B cell (primary cell): Measurements from ENCODE around the gene TP53BP2. TPM values are rescaled to one million over a fixed set of nuclear protein-coding genes. Genes with fewer than 3 reads are reported as not detected.

ENCODE experiments used
- ATAC-seq: fragments of 200-7000 bp; cut with Tn5 transposase; one replicate; pipeline ENCODE4 v1.10.0; 2021; ENCODE audit warnings: low read depth, mild to moderate bottlenecking, moderate number of reproducible peaks, moderate library complexity
- CTCF ChIA-PET: fragments of 350-600 bp; sonication (Branson Sonifier 250); formaldehyde crosslinking; loops from one replicate; lab custom pipeline; 2021; ENCODE audit warnings: antibody characterized with exemption, inconsistent platforms; lab: Charles Lee
- POLR2A ChIA-PET: fragments of 350-600 bp; sonication (Branson Sonifier 250); formaldehyde crosslinking; loops from one replicate; lab custom pipeline; 2021; ENCODE audit warnings: antibody characterized with exemption; lab: Charles Lee
- DNase-seq: peaks from one replicate; pipeline ENCODE4 v3.0.0; 2013
- H2AFZ ChIP-seq: 2 replicates; pipeline ENCODE4 v1.6.1; 2012; ENCODE audit warnings: mild to moderate bottlenecking, low read depth, low read length; ENCODE audit not compliant: insufficient read depth, poor library complexity, severe bottlenecking
- H3K27ac ChIP-seq, 2 donors: 1 replicate in 1 of 2; 2 replicates in 1 of 2; pipeline ENCODE4 v1.5.1; 2012 to 2013; ENCODE audit warnings: low read length in 2 of 2, mild to moderate bottlenecking in 2 of 2, moderate library complexity in 1 of 2
- H3K27me3 ChIP-seq, 4 experiments: fragments of 200-600 bp in 1 of 4; sonication (generic) in 1 of 4; replicated peaks in 1 of 4; 1 replicate in 2 of 4; 2 replicates in 2 of 4; pipeline versions ENCODE4 v1.6.1 to v1.7.0; 2013 to 2016; ENCODE audit warnings: low read length in 3 of 4, mild to moderate bottlenecking in 2 of 4, mixed read lengths in 1 of 4, moderate library complexity in 1 of 4; ENCODE audit not compliant: insufficient read depth in 4 of 4, control insufficient read depth in 3 of 4; ENCODE audit errors: control extremely low read depth in 1 of 4
- H3K36me3 ChIP-seq, 2 experiments: replicated peaks in 1 of 2; 1 replicate in 1 of 2; 2 replicates in 1 of 2; pipeline versions ENCODE4 v1.6.1 to v1.7.1; 2013; ENCODE audit warnings: low read length in 1 of 2; ENCODE audit not compliant: insufficient read depth in 2 of 2, control insufficient read depth in 1 of 2; ENCODE audit errors: control extremely low read depth in 1 of 2, extremely low read depth in 1 of 2
- H3K4me1 ChIP-seq, 2 donors: fragments of 200-600 bp in 1 of 2; sonication (generic) in 1 of 2; 1 replicate in 1 of 2; 2 replicates in 1 of 2; pipeline versions ENCODE4 v1.5.1 to v1.6.1; 2013 to 2017; ENCODE audit warnings: low read length in 2 of 2; ENCODE audit not compliant: control insufficient read depth in 2 of 2, insufficient read depth in 2 of 2
- H3K4me2 ChIP-seq: replicated peaks from 2 replicates; pipeline ENCODE3; 2012; ENCODE audit warnings: mild to moderate bottlenecking, low read depth, low read length; ENCODE audit not compliant: poor library complexity, severe bottlenecking
- H3K4me3 ChIP-seq, 5 experiments: fragments of 200-600 bp in 1 of 5; sonication (generic) in 1 of 5; 1 replicate in 3 of 5; 2 replicates in 2 of 5; pipeline versions ENCODE4 v1.5.1 to v1.7.0; 2011 to 2016; ENCODE audit warnings: low read length in 4 of 5, mild to moderate bottlenecking in 4 of 5, low read depth in 2 of 5, control low read depth in 1 of 5, moderate library complexity in 1 of 5; ENCODE audit not compliant: insufficient read depth in 1 of 5; ENCODE audit errors: control extremely low read depth in 1 of 5, extremely low read depth in 1 of 5
- H3K79me2 ChIP-seq: fragments of 200-600 bp; sonication (generic); one replicate; pipeline ENCODE4 v1.6.0; 2016; ENCODE audit warnings: low read length; ENCODE audit not compliant: control insufficient read depth, insufficient read depth
- H3K9ac ChIP-seq: fragments of 200-600 bp; sonication (generic); 2 replicates; pipeline ENCODE4 v1.6.1; 2017; ENCODE audit warnings: mild to moderate bottlenecking, low read length, moderate library complexity
- H3K9me3 ChIP-seq, 3 donors: one replicate each; pipeline versions ENCODE4 v1.6.1 to v1.7.1; 2013; ENCODE audit warnings: low read length in 2 of 3; ENCODE audit not compliant: control insufficient read depth in 2 of 3, insufficient read depth in 1 of 3; ENCODE audit errors: control extremely low read depth in 1 of 3
- H4K20me1 ChIP-seq: 2 replicates; pipeline ENCODE4 v1.6.0; 2012; ENCODE audit warnings: mild to moderate bottlenecking, low read length; ENCODE audit not compliant: insufficient read depth, control insufficient read depth, poor library complexity, severe bottlenecking
- H3K27ac Mint-ChIP-seq: one replicate; pipeline ENCODE4 v1.8.0; 2021; ENCODE audit warnings: mixed read lengths
- H3K27me3 Mint-ChIP-seq: one replicate; pipeline ENCODE4 v1.8.0; 2021; ENCODE audit warnings: mixed read lengths
- H3K4me1 Mint-ChIP-seq: one replicate; pipeline ENCODE4 v1.8.0; 2021; ENCODE audit warnings: mixed read lengths
- H3K4me3 Mint-ChIP-seq: one replicate; pipeline ENCODE4 v1.8.0; 2021; ENCODE audit warnings: mixed read lengths
- H3K9me3 Mint-ChIP-seq: one replicate; pipeline ENCODE4 v1.8.0; 2022; ENCODE audit warnings: mixed read lengths; ENCODE audit not compliant: insufficient read depth
- EZH2 ChIP-seq: IDR thresholded peaks from 2 replicates; pipeline ENCODE4 v1.6.1; 2012; ENCODE audit warnings: borderline replicate concordance, low read depth, mild to moderate bottlenecking, moderate library complexity, low read length; ENCODE audit not compliant: insufficient read depth, poor library complexity, severe bottlenecking
- WGBS: methylation state at CpG from one replicate; pipeline ENCODE4 v1.1.5; 2013; ENCODE audit warnings: missing lambda C conversion rate; ENCODE audit not compliant: insufficient coverage; 5-methylcytosine and 5-hydroxymethylcytosine counted together
- intact Hi-C: fragments of 100-400 bp; cut with micrococcal nuclease; formaldehyde crosslinking; loops from one replicate; pipeline ENCODE4 v1.10.0; 2022
- polyA plus RNA-seq: library from polyadenylated mRNA; depleted of rRNA; stranded (reverse); fragments of >200 nt; gene quantifications from 2 replicates; pipeline ENCODE4 v1.2.3, GENCODE V29; 2012
- total RNA-seq, 2 donors: library from RNA; stranded (reverse); fragments of 120-200 nt in 1 of 2; gene quantifications; 1 replicate in 1 of 2; 2 replicates in 1 of 2; pipeline versions ENCODE4 v1.2.3 to v1.2.4, GENCODE V29; 2013 to 2022
- TF ChIP-seq, protein P1 (sequence below): fragments of 200-600 bp; IDR thresholded peaks from one replicate; pipeline ENCODE4 v1.8.0; 2022; ENCODE audit warnings: antibody characterized with exemption, mild to moderate bottlenecking

TP53BP2 gene
- total and polyA plus RNA-seq, 2 donors (not counting 1 experiment from before 2014, with no cell fraction given), result 10.8 to 40.0 TPM

DNA sequence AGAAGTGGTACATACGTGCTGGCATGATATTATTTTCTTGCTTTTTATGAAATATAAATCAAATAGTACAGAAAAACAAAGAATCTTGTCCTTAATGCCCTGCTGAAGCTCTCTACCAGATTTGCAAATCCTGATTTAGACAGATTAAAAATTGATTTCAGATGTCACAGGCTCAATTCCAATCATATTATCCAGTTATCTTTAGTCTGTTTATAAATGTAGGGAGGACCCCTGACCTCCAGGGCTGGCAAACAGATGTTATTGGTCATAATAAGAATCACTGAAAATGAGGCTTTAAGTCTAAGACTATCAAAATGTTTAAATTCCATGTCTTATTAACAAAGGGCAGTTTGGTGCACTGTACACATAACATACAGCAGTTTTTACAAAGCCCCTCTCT is 62.1 kb downstream of the TP53BP2 start:
- no peak overlapping the region for H3K4me2 ChIP-seq
- no peak overlapping the region for H3K4me3 Mint-ChIP-seq
- no peaks in the 10 kb centered on the region for H3K27me3 ChIP-seq
- no peaks in the 10 kb centered on the region for H3K4me1 Mint-ChIP-seq
- no peak for DNase-seq
- H3K9ac ChIP-seq, result no peak overlapping the region
- no peak overlapping the region for H3K27ac Mint-ChIP-seq
- no peak for ATAC-seq
- no peaks in the 10 kb centered on the region for H3K27me3 Mint-ChIP-seq
- no peak overlapping the region for H3K4me3 ChIP-seq
- TF ChIP-seq, protein P1, sequence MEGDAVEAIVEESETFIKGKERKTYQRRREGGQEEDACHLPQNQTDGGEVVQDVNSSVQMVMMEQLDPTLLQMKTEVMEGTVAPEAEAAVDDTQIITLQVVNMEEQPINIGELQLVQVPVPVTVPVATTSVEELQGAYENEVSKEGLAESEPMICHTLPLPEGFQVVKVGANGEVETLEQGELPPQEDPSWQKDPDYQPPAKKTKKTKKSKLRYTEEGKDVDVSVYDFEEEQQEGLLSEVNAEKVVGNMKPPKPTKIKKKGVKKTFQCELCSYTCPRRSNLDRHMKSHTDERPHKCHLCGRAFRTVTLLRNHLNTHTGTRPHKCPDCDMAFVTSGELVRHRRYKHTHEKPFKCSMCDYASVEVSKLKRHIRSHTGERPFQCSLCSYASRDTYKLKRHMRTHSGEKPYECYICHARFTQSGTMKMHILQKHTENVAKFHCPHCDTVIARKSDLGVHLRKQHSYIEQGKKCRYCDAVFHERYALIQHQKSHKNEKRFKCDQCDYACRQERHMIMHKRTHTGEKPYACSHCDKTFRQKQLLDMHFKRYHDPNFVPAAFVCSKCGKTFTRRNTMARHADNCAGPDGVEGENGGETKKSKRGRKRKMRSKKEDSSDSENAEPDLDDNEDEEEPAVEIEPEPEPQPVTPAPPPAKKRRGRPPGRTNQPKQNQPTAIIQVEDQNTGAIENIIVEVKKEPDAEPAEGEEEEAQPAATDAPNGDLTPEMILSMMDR, result no peak
- TF ChIP-seq EZH2, result no peak
- CTCF ChIA-PET, result no interaction called here
- no peaks in the 10 kb centered on the region for H3K9me3 Mint-ChIP-seq
- no peaks in the 10 kb centered on the region for H3K4me1 ChIP-seq
- H3K79me2 ChIP-seq, result no peaks in the 10 kb centered on the region
- no peak overlapping the region for H3K27ac ChIP-seq
- POLR2A ChIA-PET, result no interaction called here
- intact Hi-C loops, result no loop called here
- no peak overlapping the region for H2AFZ ChIP-seq
- H3K9me3 ChIP-seq, result no peaks in the 10 kb centered on the region
- peaks cover 20 to 31% of the 10 kb centered on the region in 2 experiments for H3K36me3 ChIP-seq
- no peaks in the 10 kb centered on the region for H4K20me1 ChIP-seq
- no CpG with 5 or more reads among the region's 1 CpG for WGBS

DNA sequence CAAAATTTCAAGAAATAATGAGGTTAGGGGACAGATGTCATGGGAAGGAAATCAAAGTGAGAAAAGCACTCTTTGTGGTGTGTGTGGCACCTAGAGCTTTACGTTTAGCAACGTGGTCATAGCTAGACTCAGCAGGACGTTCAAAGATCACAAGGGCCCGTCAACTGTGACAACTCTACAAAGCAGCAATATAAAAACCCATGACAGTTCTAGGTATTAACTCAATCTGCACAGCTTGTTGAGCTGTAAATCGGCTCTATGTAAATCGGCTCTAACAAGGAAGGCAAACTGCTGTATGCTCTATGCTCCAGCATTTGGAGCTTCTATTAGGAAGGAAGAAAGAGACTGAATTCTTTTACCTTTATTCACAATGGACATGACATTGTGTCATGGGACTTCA is 64.8 kb downstream of the TP53BP2 start:
- H3K4me3 ChIP-seq, result no peak overlapping the region
- WGBS, result 20% methylated on average over 4 of the region's 6 CpGs
- no peak overlapping the region for H2AFZ ChIP-seq
- no peak for ATAC-seq
- peaks cover 26 to 50% of the 10 kb centered on the region in 2 experiments for H3K36me3 ChIP-seq
- ChIA-PET POLR2A (no interaction called here), CTCF (interaction anchor here (0.6 kb wide), 1 partner anchor 528 kb away, joined by 5 read pairs; no protein-coding TSS in a partner anchor)
- H3K79me2 ChIP-seq, result no peaks in the 10 kb centered on the region
- TF ChIP-seq, protein P1, result no peak
- TF ChIP-seq EZH2, result no peak
- H3K9ac ChIP-seq, result no peak overlapping the region
- intact Hi-C loops, result no loop called here
- H3K27me3 ChIP-seq, result no peaks in the 10 kb centered on the region
- H3K9me3 ChIP-seq, result no peaks in the 10 kb centered on the region
- H3K9me3 Mint-ChIP-seq, result no peaks in the 10 kb centered on the region
- no peak overlapping the region for H3K27ac Mint-ChIP-seq
- H3K4me1 Mint-ChIP-seq, result peaks cover 5% of the 10 kb centered on the region
- no peak for DNase-seq
- H4K20me1 ChIP-seq, result no peaks in the 10 kb centered on the region
- H3K27ac ChIP-seq, result no peak overlapping the region
- H3K4me2 ChIP-seq, result no peak overlapping the region
- no peak overlapping the region for H3K4me3 Mint-ChIP-seq
- H3K27me3 Mint-ChIP-seq, result no peaks in the 10 kb centered on the region
- H3K4me1 ChIP-seq, result no peaks in the 10 kb centered on the region
